GM06990 (cell line): ENCODE measurements around the gene MGME1.

Experiments used
- DNase-seq: peaks from one replicate; pipeline ENCODE4 v3.0.0-alpha.2; 2011; ENCODE audit not compliant: insufficient read length; ENCODE audit errors: extremely low read depth
- H3K27me3 ChIP-seq: replicated peaks from 2 replicates; pipeline ENCODE4 v1.6.0; 2011; ENCODE audit warnings: low read length; ENCODE audit not compliant: control insufficient read depth, insufficient read depth
- H3K36me3 ChIP-seq: 2 replicates; pipeline ENCODE4 v1.5.1; 2011; ENCODE audit warnings: low read length; ENCODE audit not compliant: control insufficient read depth, insufficient read depth
- H3K4me3 ChIP-seq: replicated peaks from 2 replicates; pipeline ENCODE4 v1.5.1; 2011; ENCODE audit warnings: low read depth, mild to moderate bottlenecking, control low read depth, low read length
- CTCF ChIP-seq: IDR thresholded peaks from 2 replicates; pipeline ENCODE4 v1.5.1; 2011; ENCODE audit warnings: low read length, control low read depth, mild to moderate bottlenecking, inconsistent platforms; ENCODE audit not compliant: insufficient read depth, poor library complexity, severe bottlenecking

Gene MGME1

GRCh38 chr20:17933711-17934110 is 35.1 kb upstream of the MGME1 start:
- Histone ChIP-seq H3K4me3 (no peak overlapping the region), H3K36me3 (no peaks in the 10 kb centered on the region), H3K27me3 (no peaks in the 10 kb centered on the region; the same call in 1 of the 2 replicates)
- DNase-seq = no peak
- no peak for TF ChIP-seq CTCF

GRCh38 chr20:17934141-17934862 is 34.5 kb upstream of the MGME1 start:
- no peak for DNase-seq
- Histone ChIP-seq H3K4me3 (no peak overlapping the region), H3K36me3 (no peaks in the 10 kb centered on the region), H3K27me3 (no peaks in the 10 kb centered on the region)
- TF ChIP-seq CTCF = no peak

GRCh38 chr20:17935186-17935585 is 33.6 kb upstream of the MGME1 start:
- no peak for TF ChIP-seq CTCF
- DNase-seq = no peak
- Histone ChIP-seq H3K27me3 (no peaks in the 10 kb centered on the region), H3K4me3 (no peak overlapping the region), H3K36me3 (no peaks in the 10 kb centered on the region)

GRCh38 chr20:17935761-17936160 is 33.1 kb upstream of the MGME1 start:
- Histone ChIP-seq H3K4me3 (no peak overlapping the region), H3K36me3 (peaks cover 4% of the 10 kb centered on the region; the same call in 1 of the 2 replicates), H3K27me3 (no peaks in the 10 kb centered on the region)
- no peak for DNase-seq
- TF ChIP-seq CTCF = no peak

- Histone ChIP-seq H3K4me3 (no peak overlapping the region), H3K27me3 (no peaks in the 10 kb centered on the region), H3K36me3 (peaks cover 7% of the 10 kb centered on the region)
- TF ChIP-seq CTCF = no peak
- no peak for DNase-seq
Measured at GRCh38 chr20:17936286-17936760, 32.5 kb upstream of the MGME1 start.
